SK-N-MC (cell line): ENCODE results near the gene SST.

ENCODE experiments used
- EZH2 ChIP-seq: fragments of 200-600 bp; sonication (generic); IDR thresholded peaks from one replicate; pipeline ENCODE4 v1.6.1; 2017; ENCODE audit warnings: antibody characterized with exemption
- POLR2AphosphoS5 ChIP-seq: IDR thresholded peaks from 2 replicates; pipeline ENCODE4 v1.6.1; 2012; ENCODE audit warnings: mild to moderate bottlenecking, low read depth, low read length, borderline replicate concordance

GRCh38 chr3:187678726-187679268 lies 8.6 kb upstream of the SST start:
- TF ChIP-seq POLR2AphosphoS5 (no peak), EZH2 (no peak)
